H1 (cell line): ENCODE measurements around the gene ZNF771. TPM values are rescaled to one million over a fixed set of nuclear protein-coding genes. Genes with fewer than 3 reads are reported as not detected.

Experiments used
- CTCF ChIA-PET: fragments of 300-600 bp; sonication (Branson Sonifier 250); formaldehyde crosslinking; loops from one replicate; lab custom pipeline; 2021; ENCODE audit not compliant: partially characterized antibody; lab: Charles Lee
- POLR2A ChIA-PET: fragments of 300-600 bp; sonication (Branson Sonifier 250); formaldehyde crosslinking; loops from one replicate; lab custom pipeline; 2021; ENCODE audit warnings: inconsistent platforms; ENCODE audit not compliant: partially characterized antibody; lab: Charles Lee
- DNase-seq, 2 experiments: peaks; one replicate each; pipeline versions ENCODE4 v3.0.0 to v3.0.0-alpha.2; 2010 to 2022; ENCODE audit warnings: low spot score in 2 of 2, low read depth in 1 of 2, mixed read lengths in 1 of 2
- FAIRE-seq: peaks from 2 replicates; lab custom pipeline; 2011; peaks lifted over from hg19 to GRCh38; lab: Jason Lieb, UNC
- H2AFZ ChIP-seq: 2 replicates; pipeline ENCODE4 v1.8.1; 2012; ENCODE audit warnings: low read length, inconsistent platforms
- H2AK5ac ChIP-seq: 2 replicates; pipeline ENCODE4 v1.6.1; 2013; ENCODE audit warnings: low read depth, low read length
- H2BK120ac ChIP-seq: replicated peaks from 2 replicates; pipeline ENCODE3; 2013; ENCODE audit warnings: low read depth, low read length, inconsistent platforms
- H2BK12ac ChIP-seq: 2 replicates; pipeline ENCODE4 v1.6.1; 2013; ENCODE audit warnings: low read depth, low read length
- H2BK15ac ChIP-seq: 2 replicates; pipeline ENCODE4 v1.6.1; 2013; ENCODE audit warnings: low read length
- H2BK20ac ChIP-seq: 2 replicates; pipeline ENCODE4 v1.6.1; 2013; ENCODE audit warnings: low read length
- H2BK5ac ChIP-seq: 2 replicates; pipeline ENCODE4 v1.6.1; 2013; ENCODE audit warnings: low read depth, low read length
- H3K14ac ChIP-seq: 2 replicates; pipeline ENCODE4 v1.6.1; 2013; ENCODE audit warnings: inconsistent platforms; ENCODE audit not compliant: insufficient read length
- H3K18ac ChIP-seq: 2 replicates; pipeline ENCODE4 v1.6.1; 2013; ENCODE audit warnings: low read length; ENCODE audit errors: extremely low read depth
- H3K23ac ChIP-seq: 2 replicates; pipeline ENCODE4 v1.6.1; 2013; ENCODE audit warnings: inconsistent platforms; ENCODE audit not compliant: insufficient read length
- H3K23me2 ChIP-seq: 2 replicates; pipeline ENCODE4 v1.6.1; 2013; ENCODE audit warnings: low read depth, low read length
- H3K27ac ChIP-seq: 2 replicates; pipeline ENCODE4 v1.6.1; 2011; ENCODE audit warnings: low read depth, low read length, inconsistent platforms
- H3K27me3 ChIP-seq, 4 experiments: replicated peaks in 1 of 4; 1 replicate in 1 of 4; 2 replicates in 3 of 4; pipeline versions ENCODE4 v1.6.1 to v1.8.1; 2011 to 2013; ENCODE audit warnings: low read length in 3 of 4, mild to moderate bottlenecking in 3 of 4, inconsistent platforms in 2 of 4, mixed read lengths in 2 of 4, moderate library complexity in 1 of 4; ENCODE audit not compliant: control insufficient read depth in 3 of 4, insufficient read depth in 3 of 4; ENCODE audit errors: extremely low read depth in 1 of 4
- H3K36me3 ChIP-seq, 4 experiments: 2 replicates each; pipeline versions ENCODE4 v1.6.1 to v1.8.1; 2011 to 2013; ENCODE audit warnings: mild to moderate bottlenecking in 4 of 4, low read length in 3 of 4, moderate library complexity in 2 of 4, control low read depth in 1 of 4, inconsistent platforms in 1 of 4; ENCODE audit not compliant: insufficient read depth in 4 of 4, control insufficient read depth in 2 of 4
- H3K4ac ChIP-seq: replicated peaks from 2 replicates; pipeline ENCODE3; 2013; ENCODE audit warnings: low read length, low read depth, mixed read lengths, inconsistent platforms; ENCODE audit not compliant: insufficient read length
- H3K4me1 ChIP-seq, 4 experiments: replicated peaks in 1 of 4; 1 replicate in 1 of 4; 2 replicates in 3 of 4; pipeline versions ENCODE4 v1.6.1 to v1.8.1; 2011 to 2013; ENCODE audit warnings: low read length in 3 of 4, inconsistent platforms in 2 of 4, mixed read lengths in 1 of 4; ENCODE audit not compliant: insufficient read depth in 4 of 4, control insufficient read depth in 3 of 4
- H3K4me2 ChIP-seq, 2 experiments: 2 replicates each; pipeline versions ENCODE4 v1.6.1 to v1.8.1; 2011 to 2013; ENCODE audit warnings: low read depth in 2 of 2, low read length in 2 of 2, control low read depth in 1 of 2, inconsistent platforms in 1 of 2, mild to moderate bottlenecking in 1 of 2; ENCODE audit not compliant: insufficient read depth in 1 of 2
- H3K4me3 ChIP-seq, 4 experiments: fragments of 200-600, 300-600 bp in 1 of 4; sonication (generic), shearing (Covaris generic), sonication (Bioruptor Twin) in 1 of 4; 2 replicates each; pipeline versions ENCODE4 v1.5.1 to v1.8.1; 2011 to 2016; ENCODE audit warnings: low read length in 4 of 4, low read depth in 3 of 4, control low read depth in 2 of 4, inconsistent platforms in 2 of 4, mild to moderate bottlenecking in 2 of 4, mixed read lengths in 1 of 4, moderate library complexity in 1 of 4; ENCODE audit not compliant: insufficient read depth in 2 of 4; ENCODE audit errors: extremely low read depth in 1 of 4
- H3K56ac ChIP-seq: replicated peaks from 2 replicates; pipeline ENCODE3; 2013; ENCODE audit warnings: low read depth, mild to moderate bottlenecking, mixed read lengths, low read length, inconsistent platforms; ENCODE audit not compliant: insufficient read length
- H3K79me1 ChIP-seq: 2 replicates; pipeline ENCODE4 v1.6.1; 2013; ENCODE audit warnings: low read depth, low read length, control low read depth
- H3K79me2 ChIP-seq, 2 experiments: 2 replicates each; pipeline versions ENCODE4 v1.6.1 to v1.8.1; 2012 to 2013; ENCODE audit warnings: low read length in 2 of 2, mild to moderate bottlenecking in 2 of 2, inconsistent platforms in 1 of 2; ENCODE audit not compliant: insufficient read depth in 2 of 2, control insufficient read depth in 1 of 2
- H3K9ac ChIP-seq, 4 experiments: replicated peaks in 1 of 4; 1 replicate in 1 of 4; 2 replicates in 3 of 4; pipeline versions ENCODE4 v1.6.1 to v1.8.1; 2011 to 2013; ENCODE audit warnings: low read depth in 3 of 4, low read length in 3 of 4, control low read depth in 2 of 4, mild to moderate bottlenecking in 2 of 4, moderate library complexity in 2 of 4, inconsistent platforms in 1 of 4; ENCODE audit errors: extremely low read depth in 1 of 4
- H3K9me3 ChIP-seq, 2 experiments: 2 replicates each; pipeline versions ENCODE4 v1.6.1 to v1.8.1; 2012 to 2013; ENCODE audit warnings: mild to moderate bottlenecking in 2 of 2, moderate library complexity in 2 of 2, control low read depth in 1 of 2, inconsistent platforms in 1 of 2, low read depth in 1 of 2, low read length in 1 of 2, mixed read lengths in 1 of 2; ENCODE audit not compliant: insufficient read depth in 2 of 2
- H4K20me1 ChIP-seq, 2 experiments: replicated peaks in 1 of 2; 2 replicates each; pipeline versions ENCODE3 to v1.8.1; 2011 to 2013; ENCODE audit warnings: inconsistent platforms in 2 of 2, low read length in 2 of 2, mild to moderate bottlenecking in 1 of 2; ENCODE audit not compliant: insufficient read depth in 2 of 2, control insufficient read depth in 1 of 2
- H4K5ac ChIP-seq: 2 replicates; pipeline ENCODE4 v1.6.1; 2013; ENCODE audit warnings: low read length, low read depth, mixed read lengths, inconsistent platforms; ENCODE audit not compliant: insufficient read length
- H4K8ac ChIP-seq: 2 replicates; pipeline ENCODE4 v1.8.0; 2013; ENCODE audit warnings: mild to moderate bottlenecking, moderate library complexity, low read length, inconsistent platforms; ENCODE audit not compliant: insufficient read depth; ENCODE audit errors: extremely low read depth
- H4K91ac ChIP-seq: replicated peaks from 2 replicates; pipeline ENCODE3; 2013; ENCODE audit warnings: low read length, mixed read lengths, inconsistent platforms; ENCODE audit not compliant: insufficient read length
- CTBP2 ChIP-seq: IDR thresholded peaks from 2 replicates; pipeline ENCODE4 v1.7.0; 2011; ENCODE audit warnings: borderline replicate concordance, mild to moderate bottlenecking, moderate library complexity, mixed read lengths, low read length; ENCODE audit not compliant: insufficient read depth, insufficient read length
- EGR1 ChIP-seq: IDR thresholded peaks from 2 replicates; pipeline ENCODE4 v1.6.1; 2011; ENCODE audit warnings: low read depth, low read length, borderline replicate concordance
- JUN ChIP-seq: IDR thresholded peaks from 2 replicates; pipeline ENCODE4 v1.6.1; 2011; ENCODE audit warnings: low read depth, mild to moderate bottlenecking, improper control_type of control experiment, low read length
- MAX ChIP-seq: IDR thresholded peaks from 2 replicates; pipeline ENCODE4 v1.6.1; 2012; ENCODE audit warnings: inconsistent platforms
- TAF1 ChIP-seq: IDR thresholded peaks from 2 replicates; pipeline ENCODE4 v1.6.1; 2011; ENCODE audit warnings: mild to moderate bottlenecking, low read depth, low read length
- TBP ChIP-seq: IDR thresholded peaks from 2 replicates; pipeline ENCODE4 v1.6.1; 2011; ENCODE audit warnings: low read depth, low read length, improper control_type of control experiment
- WGBS, 2 experiments: shearing (Covaris generic) in 1 of 2; methylation state at CpG; one replicate each; pipeline versions ENCODE4 v1.1.6 to v1.1.7; 2013 to 2015; ENCODE audit warnings: low lambda C conversion rate in 2 of 2, mixed read lengths in 2 of 2, inconsistent platforms in 1 of 2, low coverage in 1 of 2, missing lambda C conversion rate in 1 of 2; ENCODE audit not compliant: insufficient replicate concordance in 2 of 2, insufficient coverage in 1 of 2, insufficient read length in 1 of 2; ENCODE audit errors: extremely low coverage in 1 of 2, missing lambda C conversion rate in 1 of 2; 5-methylcytosine and 5-hydroxymethylcytosine counted together
- polyA plus RNA-seq, 7 experiments: library from polyadenylated mRNA; depleted of rRNA in 3 of 7; stranded (reverse) in 5 of 7; unstranded in 2 of 7; fragments of >200 nt in 5 of 7; fragments of 200-250 nt in 2 of 7; gene quantifications; 1 replicate in 5 of 7; 2 replicates in 1 of 7; 4 replicates in 1 of 7; pipeline versions ENCODE4 v1.2.1 to v1.2.3, GENCODE V29; 2011 to 2013; ENCODE audit warnings: missing spikeins in 2 of 7, mixed read lengths in 2 of 7
- total RNA-seq: library from RNA; stranded (reverse); fragmentation: NEBNext Ultra II Directional; extraction: Animal tissue kit (Norgen Biotek cat#: 25700); gene quantifications from 2 replicates; pipeline ENCODE4 v1.2.1, GENCODE V29; 2021

The ZNF771 gene
- total and polyA plus RNA-seq, 2 of the 8 experiments (the other 6 are each of a cell fraction or from before 2014, with no cell fraction given): 10.6 to 15.7 TPM

- H3K79me2 ChIP-seq: peaks cover 0 to 29% of the 10 kb centered on the region in 2 experiments; a peak in 2 of 4 replicates
- no peak overlapping the region for H3K27ac ChIP-seq
- no peak overlapping the region for H2AFZ ChIP-seq
- no peaks in the 10 kb centered on the region for H3K9me3 ChIP-seq
- H2BK120ac ChIP-seq: no peak overlapping the region
- TF ChIP-seq TAF1: no peak
- no peak for TF ChIP-seq MAX
- TF ChIP-seq EGR1: no peak
- TF ChIP-seq TBP: no peak
- no peak for TF ChIP-seq JUN
- no peak for TF ChIP-seq CTBP2
- TF ChIP-seq, all 59 proteins: peak for 0
- Histone ChIP-seq H4K20me1 (peaks cover 4 to 18% of the 10 kb centered on the region in 2 experiments), H3K4me3 (peak overlapping the region; percentile 43 to 81 (median 52)), H2BK15ac (no peak overlapping the region), H3K14ac (no peak overlapping the region), H2BK5ac (no peak overlapping the region), H3K4me2 (peak overlapping the region; percentile 83 to 87), H3K27me3 (no peaks in the 10 kb centered on the region), H3K4me1 (peaks cover 0 to 17% (median 11%) of the 10 kb centered on the region in 4 experiments; a peak in 6 of 7 replicates), H3K79me1 (peaks cover 10% of the 10 kb centered on the region), H4K91ac (no peak overlapping the region), H3K23ac (no peak overlapping the region), H4K8ac (no peak overlapping the region; the same call in 1 of the 2 replicates), H4K5ac (no peak overlapping the region), H3K36me3 (0 out of 8 replicates have a peak, but pooled peaks cover 0 to 4% (median 0%) of the 10 kb centered on the region in 4 experiments), H2BK20ac (no peak overlapping the region), H3K9ac (peak overlapping the region in 1 of 4 experiments; percentile 2; a peak in 2 of 7 replicates), H2BK12ac (no peak overlapping the region), H2AK5ac (no peak overlapping the region), H3K56ac (no peak overlapping the region), H3K18ac (no peak overlapping the region; the same call in 1 of the 2 replicates), H3K4ac (no peak overlapping the region), H3K23me2 (peaks cover 10% of the 10 kb centered on the region; the same call in 1 of the 2 replicates)
- WGBS, 2 experiments: 40% methylated on average over 34 of the region's 45 CpGs; no CpG with 5 or more reads in 1 of the 2 experiments
- ChIA-PET CTCF (interaction anchor here (0.6 to 1.9 kb wide), 6 partner anchors 10 to 61 kb away, joined by 3 to 11 read pairs (median 3); partner anchors contain the start of gene DCTPP1), POLR2A (interaction anchor here (0.6 to 6.9 kb wide), 8 partner anchors 9 to 129 kb away, joined by 3 to 79 read pairs (median 4); partner anchors contain the start of genes CD2BP2 and ZNF771)
- DNase-seq (peak in 1 of 2 experiments; percentile 58), FAIRE-seq (no peak)
Observed at GRCh38 chr16:30369091-30369937, 38.1 kb upstream of the ZNF771 start.
